SK-N-MC (cell line): ENCODE results near the gene CCR6.

ENCODE experiments used
- DNase-seq: peaks from one replicate; pipeline ENCODE4 v3.0.0-alpha.2; 2011; ENCODE audit warnings: low read depth, low spot score
- H3K27ac ChIP-seq: fragments of 200-600 bp; sonication (generic); 2 replicates; pipeline ENCODE4 v1.5.1; 2016; ENCODE audit warnings: mixed run types
- H3K36me3 ChIP-seq: fragments of 200-600 bp; sonication (generic); 2 replicates; pipeline ENCODE4 v1.6.1; 2017; ENCODE audit warnings: antibody characterized with exemption, low read length, mixed read lengths; ENCODE audit not compliant: insufficient read depth
- H3K4me3 ChIP-seq: fragments of 200-600 bp; sonication (generic); 2 replicates; pipeline ENCODE4 v1.5.1; 2016
- H3K9ac ChIP-seq: fragments of 200-600 bp; sonication (generic); 2 replicates; pipeline ENCODE4 v1.8.0; 2017; ENCODE audit warnings: mixed run types, mixed read lengths; ENCODE audit not compliant: insufficient read length
- H3K9me3 ChIP-seq: fragments of 200-600 bp; sonication (generic); 2 replicates; pipeline ENCODE4 v1.6.1; 2017; ENCODE audit warnings: low read depth, mild to moderate bottlenecking, antibody characterized with exemption, low read length, moderate library complexity, mixed read lengths
- EZH2 ChIP-seq: fragments of 200-600 bp; sonication (generic); IDR thresholded peaks from one replicate; pipeline ENCODE4 v1.6.1; 2017; ENCODE audit warnings: antibody characterized with exemption
- FOXP2 ChIP-seq: optimal IDR thresholded peaks from 2 replicates; pipeline ENCODE3; 2011; ENCODE audit warnings: mild to moderate bottlenecking, moderate library complexity; ENCODE audit not compliant: insufficient read depth; ENCODE audit errors: extremely low read length, control extremely low read depth
- POLR2AphosphoS5 ChIP-seq: IDR thresholded peaks from 2 replicates; pipeline ENCODE4 v1.6.1; 2012; ENCODE audit warnings: mild to moderate bottlenecking, low read depth, low read length, borderline replicate concordance

Gene CCR6

DNA sequence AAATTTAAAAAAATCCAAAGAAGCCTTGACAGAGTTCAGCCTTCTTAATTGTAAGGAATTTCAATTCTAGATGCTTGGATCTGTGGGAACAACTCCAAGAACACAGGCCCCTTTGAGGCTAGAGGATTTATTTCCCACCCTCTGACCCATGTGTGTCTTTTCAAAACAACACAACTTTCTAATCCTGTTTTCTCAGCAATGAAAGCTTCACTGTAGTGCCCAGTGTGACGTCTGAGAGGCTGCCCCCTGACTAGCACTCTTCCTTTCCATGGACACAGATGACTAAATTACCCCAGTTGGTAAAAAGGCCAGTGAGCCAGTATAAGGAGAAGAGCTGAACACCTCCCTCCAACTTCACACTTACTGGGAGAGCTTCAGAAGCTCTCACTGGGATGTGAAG is 16.5 kb upstream of the CCR6 start:
- H3K36me3 ChIP-seq: no peaks in the 10 kb centered on the region
- H3K9me3 ChIP-seq: no peaks in the 10 kb centered on the region
- no peak overlapping the region for H3K27ac ChIP-seq
- no peak for DNase-seq
- TF ChIP-seq EZH2: no peak
- no peak for TF ChIP-seq POLR2AphosphoS5
- no peak for TF ChIP-seq FOXP2
- no peak overlapping the region for H3K9ac ChIP-seq
- H3K4me3 ChIP-seq: no peak overlapping the region

DNA sequence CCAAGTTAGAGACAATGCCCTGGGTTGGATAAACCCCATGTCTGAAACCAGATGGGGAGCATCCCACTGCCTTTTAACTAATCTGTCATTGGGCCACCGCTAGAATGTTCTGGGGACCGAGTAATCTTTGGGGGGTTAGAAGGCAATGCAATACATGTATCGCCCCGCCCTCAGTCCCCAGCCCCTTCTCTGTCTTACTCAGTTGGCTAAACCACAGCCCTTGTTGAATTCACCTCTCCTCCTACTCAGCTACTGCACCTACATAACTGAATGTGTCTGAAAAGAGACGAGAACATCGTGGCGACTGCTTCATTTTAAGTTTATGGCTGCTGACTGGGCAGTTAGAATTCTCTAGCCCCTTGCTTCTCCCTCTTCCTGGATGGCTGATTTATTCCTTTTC is 15.1 kb upstream of the CCR6 start:
- Histone ChIP-seq H3K27ac (no peak overlapping the region), H3K9me3 (no peaks in the 10 kb centered on the region), H3K4me3 (no peak overlapping the region), H3K9ac (no peak overlapping the region), H3K36me3 (no peaks in the 10 kb centered on the region)
- no peak for TF ChIP-seq POLR2AphosphoS5
- no peak for TF ChIP-seq FOXP2
- TF ChIP-seq EZH2: no peak
- no peak for DNase-seq

DNA sequence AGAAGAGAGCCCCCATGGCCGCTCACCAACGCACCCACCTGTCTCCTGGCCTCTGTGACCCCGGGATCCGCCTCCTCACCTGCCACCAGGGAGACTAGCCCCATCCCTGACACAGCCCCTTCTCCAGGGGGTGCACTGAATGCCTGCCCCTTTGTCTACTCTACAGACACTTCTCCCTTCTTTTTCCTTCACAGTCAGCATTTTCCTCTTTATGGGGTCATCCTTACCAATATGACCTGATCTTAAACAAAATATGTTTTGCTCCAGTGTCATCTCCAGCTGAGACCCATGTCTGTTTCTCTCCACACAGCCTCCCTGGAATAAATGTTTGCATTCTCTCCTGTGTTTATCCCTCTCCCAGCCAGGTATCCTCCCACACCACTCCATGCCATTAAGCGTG is 14.6 kb upstream of the CCR6 start:
- H3K9me3 ChIP-seq: no peaks in the 10 kb centered on the region
- H3K9ac ChIP-seq: no peak overlapping the region
- no peak for TF ChIP-seq POLR2AphosphoS5
- TF ChIP-seq FOXP2: no peak
- no peak for TF ChIP-seq EZH2

DNA sequence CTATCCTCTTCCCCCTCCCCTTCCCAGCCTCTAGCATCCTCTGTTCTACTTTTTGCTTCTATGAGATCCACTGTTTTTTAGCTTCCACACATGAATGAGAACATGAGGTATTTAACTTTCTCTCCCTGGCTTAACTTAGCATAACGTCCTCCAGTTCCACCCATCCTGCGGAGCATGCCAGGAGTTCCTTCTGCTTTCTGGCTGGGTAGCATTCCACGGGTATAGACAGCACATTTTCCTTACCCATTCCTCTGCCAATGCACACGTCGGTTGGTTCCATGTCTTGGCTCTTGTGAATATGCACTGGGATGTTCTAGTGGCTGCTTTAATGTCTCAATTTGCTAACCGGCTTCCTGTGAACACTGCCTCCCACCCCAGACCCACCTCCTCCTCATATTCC is 13.2 kb upstream of the CCR6 start:
- no peaks in the 10 kb centered on the region for H3K9me3 ChIP-seq
- no peaks in the 10 kb centered on the region for H3K36me3 ChIP-seq
- no peak overlapping the region for H3K9ac ChIP-seq
- TF ChIP-seq FOXP2: no peak
- TF ChIP-seq POLR2AphosphoS5: no peak
- no peak for TF ChIP-seq EZH2
- DNase-seq: no peak
- H3K27ac ChIP-seq: no peak overlapping the region
- no peak overlapping the region for H3K4me3 ChIP-seq

More for the DNA sequence above, 14.6 kb upstream of the CCR6 start:
- Histone ChIP-seq H3K4me3 (no peak overlapping the region), H3K36me3 (no peaks in the 10 kb centered on the region), H3K27ac (no peak overlapping the region)
- DNase-seq: no peak

DNA sequence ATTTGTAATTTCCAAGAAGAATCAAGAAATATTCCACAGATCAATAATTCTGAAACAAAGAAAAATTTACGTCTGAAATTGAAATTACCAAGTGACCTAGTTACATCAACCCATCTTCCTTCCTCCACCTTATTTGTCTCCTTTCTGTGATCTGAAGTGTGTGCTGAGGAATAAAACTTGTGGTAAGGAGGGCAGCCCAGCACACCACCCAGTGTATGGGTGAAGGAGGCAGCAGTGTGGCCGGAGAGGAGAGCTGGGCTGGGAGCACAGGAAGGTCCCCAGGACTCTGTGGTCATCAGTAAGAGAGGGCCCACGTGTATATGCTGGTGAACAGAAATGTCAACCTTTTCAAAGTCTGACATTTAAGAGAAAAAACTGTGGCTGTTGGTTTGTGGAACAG is 11.3 kb upstream of the CCR6 start:
- H3K27ac ChIP-seq: no peak overlapping the region
- no peak for TF ChIP-seq EZH2
- TF ChIP-seq FOXP2: no peak
- TF ChIP-seq POLR2AphosphoS5: no peak
- H3K4me3 ChIP-seq: no peak overlapping the region
- H3K9ac ChIP-seq: no peak overlapping the region
- no peak for DNase-seq
- H3K9me3 ChIP-seq: no peaks in the 10 kb centered on the region
- no peaks in the 10 kb centered on the region for H3K36me3 ChIP-seq

DNA sequence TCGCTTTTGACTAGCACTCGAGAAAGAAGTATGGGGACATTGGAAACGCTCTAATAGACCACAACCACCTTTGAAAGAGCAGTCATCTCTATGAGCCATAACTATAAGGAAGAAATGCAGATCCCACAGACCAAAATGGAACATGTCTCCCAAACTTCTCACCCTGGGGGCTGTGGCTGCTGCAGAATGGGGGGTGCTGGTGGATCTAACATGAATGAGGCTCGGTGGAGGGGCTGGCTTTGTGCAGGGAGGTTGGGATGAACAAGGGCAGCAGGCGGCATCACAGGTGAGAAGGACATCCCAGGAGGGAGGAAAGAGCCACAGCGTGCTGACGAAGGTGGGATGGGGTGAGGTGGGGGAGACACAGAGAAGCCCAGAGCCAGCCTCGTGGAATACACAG is 10.5 kb upstream of the CCR6 start:
- H3K27ac ChIP-seq: no peak overlapping the region
- no peak for DNase-seq
- H3K4me3 ChIP-seq: no peak overlapping the region
- TF ChIP-seq EZH2: no peak
- no peaks in the 10 kb centered on the region for H3K36me3 ChIP-seq
- no peaks in the 10 kb centered on the region for H3K9me3 ChIP-seq
- no peak overlapping the region for H3K9ac ChIP-seq

DNA sequence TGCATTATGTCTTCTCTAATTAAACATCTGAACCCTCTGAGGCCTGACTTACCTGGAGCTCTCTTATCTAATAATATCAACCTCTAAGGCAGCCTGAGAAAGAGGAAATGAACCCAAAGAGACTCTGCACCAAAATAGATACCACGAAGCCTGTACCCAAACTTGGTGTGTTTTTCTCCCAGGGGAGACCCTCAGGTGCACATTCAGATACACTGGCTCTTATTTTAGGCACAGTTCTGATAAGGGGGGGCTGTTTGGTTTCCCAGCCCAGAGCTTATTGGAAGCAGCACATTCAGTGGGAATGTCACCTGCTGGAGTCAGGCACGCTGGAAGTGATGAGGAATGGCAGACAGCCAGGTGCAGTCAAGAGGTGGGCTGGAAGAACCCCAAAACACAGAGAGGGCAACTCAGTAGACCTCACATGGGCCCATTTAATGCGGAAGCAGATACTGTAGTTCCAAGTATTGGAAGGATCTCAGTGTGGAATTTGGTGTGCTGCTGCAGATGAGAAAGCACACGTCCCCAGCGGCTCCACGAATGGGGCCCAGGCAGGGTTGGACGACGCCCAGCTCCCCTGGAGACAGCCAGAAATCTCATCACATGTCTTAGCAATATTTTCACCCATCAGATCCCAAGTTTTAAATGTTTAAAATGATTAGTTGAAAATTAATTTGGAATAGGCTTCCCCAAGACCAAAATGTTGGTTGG is 9.7 kb upstream of the CCR6 start:
- TF ChIP-seq EZH2: no peak
- no peak for TF ChIP-seq FOXP2
- TF ChIP-seq POLR2AphosphoS5: no peak
- no peak overlapping the region for H3K9ac ChIP-seq
- H3K9me3 ChIP-seq: no peaks in the 10 kb centered on the region
- no peak for DNase-seq
- H3K36me3 ChIP-seq: no peaks in the 10 kb centered on the region
- H3K27ac ChIP-seq: no peak overlapping the region
- no peak overlapping the region for H3K4me3 ChIP-seq

DNA sequence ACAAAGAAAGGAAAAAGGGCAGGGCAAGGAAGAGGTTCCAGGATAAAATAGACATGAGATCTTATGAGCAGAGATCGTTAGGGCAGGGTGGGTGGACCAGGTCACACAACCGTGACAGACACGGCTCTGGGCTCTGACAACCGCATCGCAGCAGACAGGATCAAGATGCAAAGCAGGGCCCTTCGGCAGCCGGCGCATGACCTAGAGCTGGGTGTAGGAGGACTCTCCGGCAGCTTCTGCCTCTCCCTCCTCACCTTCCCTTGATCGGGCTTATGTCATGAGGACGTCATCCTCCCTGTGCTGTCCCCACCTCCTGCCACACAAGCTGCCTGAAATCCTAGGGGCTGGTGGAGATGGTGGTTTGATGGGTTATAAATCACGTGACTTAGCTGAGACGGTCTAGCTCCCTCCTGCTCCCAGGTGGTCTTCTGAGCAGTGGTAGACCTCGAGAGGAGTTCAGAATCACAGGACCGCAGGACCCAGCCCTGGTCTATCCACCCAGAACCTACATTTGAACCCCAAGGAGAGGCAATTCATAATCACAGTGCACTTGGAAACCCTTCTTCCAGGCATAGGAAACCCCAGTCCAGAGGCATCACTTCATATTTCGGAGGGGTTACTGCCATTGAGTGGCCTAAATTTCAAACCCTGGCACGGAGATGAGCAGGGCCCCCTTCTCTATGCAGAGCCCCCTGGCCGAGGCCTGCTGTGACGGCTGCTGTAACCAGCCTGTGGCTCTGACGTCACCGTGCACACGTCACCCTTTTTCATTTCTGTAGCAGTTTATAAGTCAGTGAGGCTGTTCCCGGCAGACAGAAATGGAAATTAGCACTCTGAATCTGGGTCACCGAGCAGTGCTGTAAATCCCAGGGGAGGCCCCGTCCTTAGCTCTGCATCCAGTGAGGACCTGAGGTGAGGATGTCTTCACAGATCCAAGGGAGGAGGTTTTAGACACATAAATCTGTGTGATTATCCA is 8.7 kb upstream of the CCR6 start:
- Histone ChIP-seq H3K9me3 (no peaks in the 10 kb centered on the region), H3K4me3 (no peak overlapping the region), H3K9ac (no peak overlapping the region), H3K36me3 (no peaks in the 10 kb centered on the region), H3K27ac (no peak overlapping the region)
- DNase-seq: no peak
- TF ChIP-seq EZH2: no peak

DNA sequence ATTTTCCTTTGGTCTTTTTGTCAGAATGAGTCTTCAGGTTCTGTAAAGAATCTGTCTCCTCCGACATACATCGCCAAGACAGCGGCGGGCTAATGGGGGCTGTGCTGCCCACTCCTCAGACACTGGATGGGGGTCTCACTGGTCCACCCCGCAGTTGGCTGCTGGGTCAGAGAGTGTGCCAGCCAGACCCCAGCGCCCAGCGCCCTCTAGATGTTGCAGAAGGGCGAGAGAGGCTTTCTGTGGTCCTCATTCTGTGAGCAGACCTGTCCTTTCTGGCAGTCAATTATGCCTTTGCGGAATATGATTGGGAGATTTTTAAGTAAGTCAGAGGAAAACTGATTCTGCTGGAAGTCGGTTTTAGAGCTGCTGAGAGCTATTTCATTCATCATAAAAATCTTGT is 7.8 kb upstream of the CCR6 start:
- H3K4me3 ChIP-seq: no peak overlapping the region
- TF ChIP-seq FOXP2: no peak
- no peak for TF ChIP-seq POLR2AphosphoS5
- TF ChIP-seq EZH2: no peak
- H3K9ac ChIP-seq: no peak overlapping the region
- no peak overlapping the region for H3K27ac ChIP-seq
- no peak for DNase-seq
- H3K9me3 ChIP-seq: no peaks in the 10 kb centered on the region
- H3K36me3 ChIP-seq: no peaks in the 10 kb centered on the region
